ENCODE measurements around the gene PRXL2B.

DNA sequence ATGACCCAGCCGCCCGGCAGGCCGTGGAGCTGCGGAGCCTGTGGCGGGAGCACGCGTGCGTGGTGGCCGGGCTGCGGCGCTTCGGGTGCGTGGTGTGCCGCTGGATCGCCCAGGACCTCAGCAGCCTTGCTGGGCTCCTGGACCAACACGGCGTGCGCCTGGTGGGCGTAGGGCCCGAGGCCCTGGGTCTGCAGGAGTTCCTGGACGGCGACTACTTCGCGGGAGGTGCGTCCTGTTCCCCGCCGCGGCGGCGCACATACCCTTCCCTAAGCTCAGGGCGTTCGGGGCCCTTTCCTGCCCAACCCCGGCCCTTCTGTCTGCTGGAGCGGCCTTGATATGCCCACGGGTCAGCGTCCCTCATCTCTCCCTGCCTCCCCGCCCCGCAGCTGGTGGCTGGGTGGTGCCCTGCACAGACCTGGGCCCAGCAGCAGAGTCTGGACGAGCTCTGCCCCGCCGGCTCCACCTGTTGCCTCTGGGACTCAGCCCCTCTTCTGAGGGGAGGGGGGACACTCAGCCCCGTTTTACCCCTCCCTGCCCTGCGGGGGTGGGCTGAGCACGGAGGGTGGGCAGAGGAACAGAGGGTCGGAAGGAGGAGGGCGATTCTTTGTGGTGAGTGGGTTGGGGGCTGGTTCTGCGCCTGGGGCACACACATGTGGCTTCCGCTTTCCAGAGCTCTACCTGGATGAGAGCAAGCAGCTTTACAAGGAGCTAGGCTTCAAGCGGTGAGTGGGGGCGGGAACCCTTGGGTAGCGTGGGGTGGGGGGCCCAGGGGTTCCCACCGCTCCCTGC lies 688 bp downstream of the PRXL2B start:
- TF ChIP-seq, protein P1, sequence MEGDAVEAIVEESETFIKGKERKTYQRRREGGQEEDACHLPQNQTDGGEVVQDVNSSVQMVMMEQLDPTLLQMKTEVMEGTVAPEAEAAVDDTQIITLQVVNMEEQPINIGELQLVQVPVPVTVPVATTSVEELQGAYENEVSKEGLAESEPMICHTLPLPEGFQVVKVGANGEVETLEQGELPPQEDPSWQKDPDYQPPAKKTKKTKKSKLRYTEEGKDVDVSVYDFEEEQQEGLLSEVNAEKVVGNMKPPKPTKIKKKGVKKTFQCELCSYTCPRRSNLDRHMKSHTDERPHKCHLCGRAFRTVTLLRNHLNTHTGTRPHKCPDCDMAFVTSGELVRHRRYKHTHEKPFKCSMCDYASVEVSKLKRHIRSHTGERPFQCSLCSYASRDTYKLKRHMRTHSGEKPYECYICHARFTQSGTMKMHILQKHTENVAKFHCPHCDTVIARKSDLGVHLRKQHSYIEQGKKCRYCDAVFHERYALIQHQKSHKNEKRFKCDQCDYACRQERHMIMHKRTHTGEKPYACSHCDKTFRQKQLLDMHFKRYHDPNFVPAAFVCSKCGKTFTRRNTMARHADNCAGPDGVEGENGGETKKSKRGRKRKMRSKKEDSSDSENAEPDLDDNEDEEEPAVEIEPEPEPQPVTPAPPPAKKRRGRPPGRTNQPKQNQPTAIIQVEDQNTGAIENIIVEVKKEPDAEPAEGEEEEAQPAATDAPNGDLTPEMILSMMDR (conservative IDR thresholded peaks at IDR 0.05; ENCODE audit: low read depth in 2 of 2): no peak
- TF ChIP-seq EZH2phosphoT487 (IDR thresholded peaks at IDR 0.05; ENCODE audit: unreplicated experiment) (no peak), EZH2 (IDR thresholded peaks at IDR 0.05; ENCODE audit: low read depth, unreplicated experiment) (no peak), POLR2AphosphoS5 (IDR thresholded peaks at IDR 0.05; ENCODE audit: low read depth) (no peak), STAT1 (IDR thresholded peaks at IDR 0.05; ENCODE audit: unreplicated experiment) (no peak)
- TF ChIP-seq, protein P2, sequence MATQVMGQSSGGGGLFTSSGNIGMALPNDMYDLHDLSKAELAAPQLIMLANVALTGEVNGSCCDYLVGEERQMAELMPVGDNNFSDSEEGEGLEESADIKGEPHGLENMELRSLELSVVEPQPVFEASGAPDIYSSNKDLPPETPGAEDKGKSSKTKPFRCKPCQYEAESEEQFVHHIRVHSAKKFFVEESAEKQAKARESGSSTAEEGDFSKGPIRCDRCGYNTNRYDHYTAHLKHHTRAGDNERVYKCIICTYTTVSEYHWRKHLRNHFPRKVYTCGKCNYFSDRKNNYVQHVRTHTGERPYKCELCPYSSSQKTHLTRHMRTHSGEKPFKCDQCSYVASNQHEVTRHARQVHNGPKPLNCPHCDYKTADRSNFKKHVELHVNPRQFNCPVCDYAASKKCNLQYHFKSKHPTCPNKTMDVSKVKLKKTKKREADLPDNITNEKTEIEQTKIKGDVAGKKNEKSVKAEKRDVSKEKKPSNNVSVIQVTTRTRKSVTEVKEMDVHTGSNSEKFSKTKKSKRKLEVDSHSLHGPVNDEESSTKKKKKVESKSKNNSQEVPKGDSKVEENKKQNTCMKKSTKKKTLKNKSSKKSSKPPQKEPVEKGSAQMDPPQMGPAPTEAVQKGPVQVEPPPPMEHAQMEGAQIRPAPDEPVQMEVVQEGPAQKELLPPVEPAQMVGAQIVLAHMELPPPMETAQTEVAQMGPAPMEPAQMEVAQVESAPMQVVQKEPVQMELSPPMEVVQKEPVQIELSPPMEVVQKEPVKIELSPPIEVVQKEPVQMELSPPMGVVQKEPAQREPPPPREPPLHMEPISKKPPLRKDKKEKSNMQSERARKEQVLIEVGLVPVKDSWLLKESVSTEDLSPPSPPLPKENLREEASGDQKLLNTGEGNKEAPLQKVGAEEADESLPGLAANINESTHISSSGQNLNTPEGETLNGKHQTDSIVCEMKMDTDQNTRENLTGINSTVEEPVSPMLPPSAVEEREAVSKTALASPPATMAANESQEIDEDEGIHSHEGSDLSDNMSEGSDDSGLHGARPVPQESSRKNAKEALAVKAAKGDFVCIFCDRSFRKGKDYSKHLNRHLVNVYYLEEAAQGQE (IDR thresholded peaks at IDR 0.05; ENCODE audit: unreplicated experiment): no peak
- TF ChIP-seq, protein P3, sequence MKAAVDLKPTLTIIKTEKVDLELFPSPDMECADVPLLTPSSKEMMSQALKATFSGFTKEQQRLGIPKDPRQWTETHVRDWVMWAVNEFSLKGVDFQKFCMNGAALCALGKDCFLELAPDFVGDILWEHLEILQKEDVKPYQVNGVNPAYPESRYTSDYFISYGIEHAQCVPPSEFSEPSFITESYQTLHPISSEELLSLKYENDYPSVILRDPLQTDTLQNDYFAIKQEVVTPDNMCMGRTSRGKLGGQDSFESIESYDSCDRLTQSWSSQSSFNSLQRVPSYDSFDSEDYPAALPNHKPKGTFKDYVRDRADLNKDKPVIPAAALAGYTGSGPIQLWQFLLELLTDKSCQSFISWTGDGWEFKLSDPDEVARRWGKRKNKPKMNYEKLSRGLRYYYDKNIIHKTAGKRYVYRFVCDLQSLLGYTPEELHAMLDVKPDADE (IDR thresholded peaks at IDR 0.05): no peak
